HG03095 (cell line): Measurements from ENCODE around the gene OPCML.

Experiments
- ATAC-seq: cut with Tn5 transposase; IDR thresholded peaks from one replicate; pipeline ENCODE4 v1.9.1; 2021; ENCODE audit warnings: moderate library complexity; ENCODE audit not compliant: unreplicated experiment

Gene OPCML

GRCh38 chr11:133541021-133541719 lies 8.9 kb upstream of the OPCML start:
- no peak for ATAC-seq

DNA sequence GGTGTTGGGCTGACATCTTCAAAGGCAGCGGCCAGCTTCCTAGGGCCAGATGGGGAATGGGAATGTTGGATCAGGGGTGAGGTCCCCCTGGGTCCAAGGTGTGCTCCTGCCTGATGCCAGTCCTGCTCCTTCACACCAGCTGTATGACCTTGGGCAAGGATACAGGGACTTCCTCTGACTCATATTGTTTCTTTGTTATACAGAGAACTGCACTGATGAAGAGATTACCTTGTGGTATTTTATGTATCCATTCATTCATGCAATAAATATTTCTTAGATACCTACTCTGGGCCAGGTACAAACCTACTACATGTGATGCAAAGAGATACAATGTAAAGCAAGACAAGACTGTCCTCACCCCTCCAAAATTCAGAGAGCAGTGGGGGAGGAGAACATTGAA lies 3.9 kb upstream of the OPCML start:
- ATAC-seq: no peak

DNA sequence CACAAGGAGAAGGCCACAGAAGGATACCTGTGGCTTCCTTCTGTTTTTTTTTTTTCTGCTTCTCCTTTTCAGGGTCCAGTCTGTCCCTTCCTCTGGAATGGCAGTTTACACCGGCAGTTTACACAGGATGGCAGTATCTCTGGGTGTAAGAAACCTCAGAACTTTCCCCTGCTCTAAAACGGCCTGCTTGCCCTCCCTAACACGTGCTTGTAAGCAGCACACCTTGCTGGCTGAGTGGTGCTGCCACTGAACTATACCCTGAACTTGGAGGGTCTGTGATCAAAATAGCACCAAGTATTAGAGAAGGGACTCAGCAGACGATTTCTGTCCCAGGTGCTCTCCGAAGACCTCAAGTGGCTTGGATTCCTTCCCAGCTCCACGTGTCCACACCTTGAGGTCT lies 904 bp upstream of the OPCML start:
- ATAC-seq: no peak

DNA sequence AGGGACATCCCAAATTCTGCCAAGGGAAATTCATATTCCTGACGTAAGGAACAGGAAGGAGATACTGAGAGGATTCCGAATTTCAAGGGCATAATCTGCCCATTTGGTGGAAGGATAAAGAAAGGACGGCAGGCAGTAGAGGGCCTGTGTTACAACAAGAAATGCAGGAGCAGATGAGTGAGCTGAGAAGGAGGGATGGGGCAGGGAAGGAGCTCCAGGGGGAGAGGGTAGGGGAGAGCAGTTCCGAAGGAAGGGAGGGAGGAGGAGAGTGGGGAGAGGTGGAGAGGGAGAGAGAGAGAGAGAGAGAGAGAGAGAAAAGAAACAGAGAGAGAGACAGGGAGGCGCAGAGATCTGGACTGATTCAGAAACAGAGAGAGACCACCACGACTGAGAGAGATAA lies 843 bp downstream of the OPCML start:
- no peak for ATAC-seq

GRCh38 chr11:133530501-133530835 lies 1.8 kb downstream of the OPCML start:
- no peak for ATAC-seq

- ATAC-seq: no peak
These were observed 2.3 kb downstream of the OPCML start for GRCh38 chr11:133529807-133530500.

DNA sequence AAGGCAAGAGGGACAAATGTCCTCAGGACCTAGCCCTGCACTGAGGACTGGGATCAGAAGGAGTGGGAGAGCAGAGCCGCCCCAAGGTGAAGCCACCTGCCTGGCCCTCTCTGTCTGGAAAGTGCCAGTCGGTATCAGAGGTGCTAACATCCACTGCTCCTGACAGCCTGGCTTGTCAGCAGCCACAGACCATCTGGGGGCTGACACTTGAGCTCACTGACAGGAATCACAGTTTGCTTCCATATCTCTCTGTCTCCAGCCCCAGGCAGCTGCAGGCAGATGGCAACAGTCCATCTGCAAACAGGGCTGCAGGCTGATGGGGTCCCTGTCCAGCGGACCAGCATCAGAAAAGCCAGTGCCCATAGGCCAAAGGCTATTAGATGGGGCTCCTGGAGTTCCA lies 5.5 kb downstream of the OPCML start:
- ATAC-seq: no peak

GRCh38 chr11:133525976-133526375 lies 6.3 kb downstream of the OPCML start:
- no peak for ATAC-seq

- ATAC-seq: no peak
These were observed 7.8 kb downstream of the OPCML start for GRCh38 chr11:133524488-133524887.

GRCh38 chr11:133522344-133522743 lies 10.0 kb downstream of the OPCML start:
- no peak for ATAC-seq

- no peak for ATAC-seq
These were observed 10.8 kb downstream of the OPCML start for GRCh38 chr11:133521502-133521901.

GRCh38 chr11:133520707-133521106 lies 11.6 kb downstream of the OPCML start:
- no peak for ATAC-seq

- no peak for ATAC-seq
These were observed 12.7 kb downstream of the OPCML start for GRCh38 chr11:133519560-133519959.

DNA sequence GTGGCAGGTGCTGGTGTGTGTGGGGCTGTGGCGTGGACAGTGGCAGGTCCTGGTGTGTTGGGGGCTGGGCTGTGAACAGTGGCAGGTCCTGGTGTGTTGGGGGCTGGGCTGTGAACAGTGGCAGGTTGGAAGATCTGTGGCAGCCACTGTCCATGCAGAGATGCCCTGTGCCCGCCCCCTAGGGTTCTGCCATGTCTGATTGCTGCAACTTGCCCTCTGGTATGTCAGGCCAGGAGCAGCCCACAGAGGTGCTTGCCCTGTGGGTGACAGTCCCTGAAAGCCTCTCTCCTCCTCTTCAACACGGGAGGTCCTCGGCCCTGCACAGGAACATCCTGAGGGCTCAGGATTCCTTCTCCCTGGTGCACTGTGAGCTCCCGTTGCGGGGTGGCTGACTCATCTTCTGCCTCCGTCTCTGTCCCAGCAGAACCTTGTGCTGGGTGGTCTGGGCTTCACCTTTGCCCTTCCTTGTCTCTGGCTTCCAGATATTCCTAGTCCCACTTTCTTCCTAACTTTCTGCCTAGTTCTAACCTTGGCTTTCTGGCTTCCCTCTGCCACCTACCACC lies 13.5 kb downstream of the OPCML start:
- no peak for ATAC-seq

- no peak for ATAC-seq
These were observed 15.5 kb downstream of the OPCML start for GRCh38 chr11:133516845-133517244.

- no peak for ATAC-seq
These were observed 17.2 kb downstream of the OPCML start for GRCh38 chr11:133515107-133515506.

GRCh38 chr11:133509924-133510697 lies 22.2 kb downstream of the OPCML start:
- no peak for ATAC-seq

DNA sequence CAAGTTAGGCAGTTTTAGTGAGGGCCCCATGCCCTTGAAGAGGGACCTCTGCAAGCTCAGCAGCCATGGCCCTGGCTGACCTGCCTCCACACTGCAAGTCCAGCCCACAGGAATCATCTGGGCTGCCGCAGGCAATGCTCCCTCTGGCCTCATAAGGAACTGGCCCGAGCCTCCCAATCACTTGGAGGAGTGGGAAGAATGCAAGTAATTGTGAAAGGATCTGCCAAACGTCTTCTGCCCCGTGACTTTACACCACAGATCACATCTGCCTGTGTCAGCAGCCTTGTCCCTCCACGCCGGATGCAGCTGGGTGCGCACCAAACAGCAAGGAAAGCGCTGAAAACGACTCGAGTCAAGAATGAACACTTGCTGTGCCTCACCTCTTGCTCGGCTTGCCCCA lies 23.8 kb downstream of the OPCML start:
- no peak for ATAC-seq

GRCh38 chr11:133507185-133507584 lies 25.1 kb downstream of the OPCML start:
- ATAC-seq: no peak

GRCh38 chr11:133506551-133507094 lies 25.7 kb downstream of the OPCML start:
- no peak for ATAC-seq

DNA sequence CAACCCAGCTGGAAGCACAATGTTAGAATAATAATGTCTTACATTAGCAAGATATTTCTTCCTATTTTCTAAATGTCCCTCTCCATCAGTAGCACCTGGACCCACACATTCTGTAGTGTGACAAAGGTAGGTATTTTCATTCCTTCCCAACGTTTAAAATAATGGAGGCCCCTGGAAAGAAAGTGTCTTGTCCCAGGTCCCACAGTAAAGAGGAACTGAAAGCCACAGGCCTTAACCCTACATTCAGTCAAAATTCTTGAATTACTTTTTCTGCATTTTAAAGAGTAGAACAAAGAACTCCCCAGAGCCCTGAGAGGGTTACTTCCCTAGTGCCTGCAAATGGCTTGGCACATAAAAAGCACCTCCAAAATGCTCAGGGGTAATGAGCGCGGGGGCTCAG lies 26.3 kb downstream of the OPCML start:
- peak; percentile 89 for ATAC-seq
